Stimulated activated CD4-positive, alpha-beta T cell treated with anti-CD3 and anti-CD28 coated beads, Interleukin-1b, Interleukin-23, amount 100 ng/mL, for 24 hours (primary cell): Measurements from ENCODE around the gene NECTIN4.

ENCODE experiments used
- DNase-seq, 4 experiments: peaks; one replicate each; pipeline ENCODE4 v3.0.0-alpha.2; 2020; ENCODE audit warnings: low read depth in 4 of 4, low spot score in 1 of 4

NECTIN4 gene

DNA sequence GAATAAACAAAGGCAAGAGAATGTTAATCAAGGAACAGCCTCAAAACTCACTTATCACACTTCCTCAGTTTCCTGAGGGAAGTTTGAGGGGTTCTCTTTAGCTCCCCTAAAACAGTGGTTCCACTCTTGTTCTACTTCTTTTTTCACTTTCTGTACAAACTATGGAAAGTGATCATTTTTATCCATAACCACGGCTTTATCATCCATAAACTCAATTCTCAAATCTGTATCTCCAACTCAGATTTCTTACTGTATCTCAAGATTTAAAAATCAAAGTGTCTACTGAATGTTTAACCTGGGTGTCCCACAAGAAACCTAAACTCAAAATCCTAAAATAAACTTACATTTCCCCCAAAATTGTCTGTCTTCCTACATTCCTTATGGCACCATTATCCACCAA lies 24.6 kb upstream of the NECTIN4 start:
- no peak for DNase-seq

DNA sequence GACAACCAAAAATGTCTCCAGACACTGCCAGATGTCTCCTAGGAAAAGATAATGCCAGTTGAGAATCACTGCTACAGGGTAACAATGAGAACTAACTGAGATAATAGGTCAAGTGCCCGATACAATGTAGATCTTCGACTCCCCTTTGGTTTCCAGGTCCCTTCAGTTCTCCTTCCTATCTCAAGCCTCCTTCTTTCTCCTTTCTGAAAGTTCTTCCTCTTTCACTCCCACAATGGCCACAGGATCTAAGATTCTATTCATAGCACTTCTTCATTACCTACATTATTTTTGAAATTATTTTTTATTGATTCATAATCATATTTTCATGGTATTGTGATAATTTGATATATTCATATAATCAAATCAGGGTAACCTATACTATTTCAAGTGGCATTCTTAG lies 22.2 kb upstream of the NECTIN4 start:
- DNase-seq, result no peak

DNA sequence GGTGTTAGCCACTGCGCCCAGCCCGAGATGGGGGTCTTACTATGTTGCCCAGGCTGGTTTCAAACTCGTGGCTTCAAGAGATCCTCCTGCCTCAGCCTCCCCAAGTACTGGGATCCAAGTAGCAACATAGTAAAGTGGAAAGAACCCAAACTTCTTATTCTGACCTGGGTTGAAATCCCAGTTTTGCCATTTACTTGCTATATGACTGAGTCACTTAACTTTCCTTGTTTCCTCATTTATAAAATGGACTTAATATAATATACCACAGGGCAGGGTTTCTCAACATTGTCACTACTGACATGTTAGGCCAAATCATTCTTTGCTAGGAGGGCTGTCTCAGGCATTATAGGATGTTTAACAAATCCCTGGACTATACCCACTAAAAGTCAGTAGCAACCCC lies 21.8 kb upstream of the NECTIN4 start:
- no peak for DNase-seq

DNA sequence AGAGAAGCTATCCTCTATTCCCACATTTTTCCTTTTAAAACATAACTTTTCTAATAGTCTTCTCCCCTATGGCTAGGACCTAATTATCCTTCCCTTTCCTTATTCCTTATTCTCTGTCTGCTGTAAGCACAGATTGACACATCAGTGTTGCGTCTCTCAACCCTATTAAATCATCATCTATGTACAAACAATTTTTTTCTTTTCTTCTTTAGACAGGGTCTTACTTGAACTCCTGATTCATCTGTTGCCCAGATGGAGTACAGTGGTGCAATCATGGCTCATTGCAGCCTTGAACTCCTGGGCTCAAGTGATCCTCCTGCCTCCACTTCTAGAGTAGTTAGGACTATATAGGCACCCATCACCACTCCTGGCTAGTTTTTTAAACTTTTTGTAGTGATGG lies 17.1 kb upstream of the NECTIN4 start:
- DNase-seq, result no peak

DNA sequence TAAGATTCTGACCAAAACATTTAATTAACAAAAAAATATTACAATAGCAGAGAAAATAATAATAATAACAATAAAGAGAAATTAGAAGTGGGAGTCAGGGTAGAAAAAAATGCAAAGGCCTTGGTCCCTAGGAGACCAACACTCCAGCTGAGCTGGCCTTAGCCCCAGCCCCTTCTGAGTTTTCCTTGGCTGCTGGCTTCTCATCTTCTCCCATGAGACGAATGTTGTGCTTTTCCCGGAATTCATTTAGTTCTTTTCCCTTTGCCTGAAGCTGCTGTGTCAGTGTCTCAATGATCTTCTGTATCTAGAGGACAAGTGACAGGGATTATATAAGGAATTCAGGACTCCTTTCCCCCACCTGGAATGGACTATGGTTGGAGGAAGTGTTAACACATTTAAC lies 11.2 kb upstream of the NECTIN4 start:
- no peak for DNase-seq

DNA sequence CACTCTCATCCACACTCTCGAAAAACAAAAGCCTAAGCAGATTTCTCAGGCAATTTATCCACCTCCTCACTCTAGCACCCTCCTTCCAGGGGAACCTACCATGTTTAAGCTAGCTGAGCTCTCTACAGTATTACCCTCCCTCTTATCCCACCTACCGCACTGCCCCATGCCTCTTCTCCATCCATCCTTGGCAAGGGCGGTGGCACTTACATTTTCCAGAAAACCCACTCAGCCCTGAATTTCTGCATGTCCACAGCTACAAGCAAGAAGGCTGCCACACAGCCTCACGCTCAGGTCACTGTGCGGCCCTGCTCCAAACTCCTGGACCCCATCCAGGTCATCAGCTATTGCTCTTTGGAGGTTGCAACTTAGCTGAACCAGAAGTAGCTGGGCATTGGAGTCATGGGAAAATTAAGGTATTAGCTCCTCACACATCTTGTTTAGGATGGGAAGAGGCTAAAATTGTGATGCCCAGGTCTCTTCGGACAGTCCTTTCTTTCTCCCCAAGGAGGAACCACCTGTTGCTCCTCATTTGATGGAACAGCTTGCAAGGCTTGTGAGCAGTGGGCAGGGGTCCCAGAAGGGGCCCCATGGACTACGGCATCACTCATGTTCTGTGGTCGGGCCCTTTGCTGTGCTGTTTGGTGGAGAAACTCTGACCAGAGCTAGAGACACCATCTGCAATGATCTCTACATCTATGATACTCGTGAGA lies 9.9 kb upstream of the NECTIN4 start:
- DNase-seq, result no peak

DNA sequence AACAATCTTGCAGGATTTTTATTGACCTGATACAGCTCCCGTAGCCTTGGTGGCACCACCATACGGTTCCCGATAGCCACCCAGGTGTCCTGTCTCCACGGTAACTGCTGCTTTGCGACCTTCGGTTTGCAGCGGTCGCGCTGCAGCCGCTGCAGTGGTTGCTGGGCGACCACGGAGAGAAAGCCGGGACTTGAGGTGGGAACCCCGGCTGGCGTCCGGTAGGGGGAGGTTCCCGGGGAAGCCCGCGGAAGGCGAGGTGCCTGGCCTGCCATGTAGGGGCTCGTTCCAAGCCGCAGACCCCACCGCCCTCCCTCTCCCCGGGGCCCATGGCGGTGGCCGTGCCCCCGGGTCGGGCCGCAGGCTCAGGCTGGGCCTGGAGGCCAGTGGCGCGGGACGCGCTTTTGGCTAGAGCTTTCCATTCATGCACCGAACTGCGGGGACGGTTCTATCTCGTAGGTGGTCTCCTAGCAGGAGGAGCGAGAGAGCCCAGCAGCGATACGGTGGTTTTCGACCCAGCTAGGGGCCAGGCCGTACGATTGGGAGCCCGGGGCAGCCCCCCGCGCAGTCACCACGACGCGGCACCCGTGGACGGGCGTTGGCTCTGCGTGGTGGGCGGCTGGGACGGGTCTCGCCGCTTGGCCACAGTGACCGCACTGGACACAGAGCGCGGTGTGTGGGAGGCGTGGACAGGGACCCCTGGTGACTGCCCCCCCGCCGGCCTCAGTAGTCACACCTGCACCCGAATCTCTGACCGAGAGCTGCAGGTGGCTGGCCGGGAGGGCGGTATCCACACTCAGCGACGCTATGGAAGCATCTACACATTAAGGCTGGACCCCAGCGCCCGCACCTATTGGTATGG lies 9.1 kb upstream of the NECTIN4 start, which contains the start of gene KLHDC9:
Gene KLHDC9 (plus strand): TSS at position 152 of the 859 bp plus-strand sequence. CDS start 175 bp downstream, at position 327.
- peak in 2 of 4 experiments; percentile 39 to 58 for DNase-seq

DNA sequence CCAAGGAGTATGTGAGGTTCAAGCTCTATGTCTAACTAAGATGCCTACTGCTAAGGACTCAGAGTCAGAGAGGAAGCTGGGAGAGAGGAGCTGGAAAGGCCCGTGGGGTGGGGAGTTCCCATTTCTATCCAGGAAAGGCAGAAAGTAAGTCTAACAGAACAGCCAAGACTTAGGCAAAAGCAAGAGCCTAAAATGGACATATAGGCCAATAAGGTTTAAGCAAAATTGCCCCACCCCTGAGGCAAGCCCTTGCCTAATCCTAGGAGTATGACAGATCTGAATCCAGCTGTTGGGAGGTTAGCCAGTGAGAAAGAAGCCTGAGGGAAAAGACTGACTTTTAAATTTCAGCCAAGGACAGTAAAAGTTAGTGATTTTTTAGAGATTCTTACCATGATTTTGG lies 7.2 kb upstream of the NECTIN4 start:
- no peak for DNase-seq

DNA sequence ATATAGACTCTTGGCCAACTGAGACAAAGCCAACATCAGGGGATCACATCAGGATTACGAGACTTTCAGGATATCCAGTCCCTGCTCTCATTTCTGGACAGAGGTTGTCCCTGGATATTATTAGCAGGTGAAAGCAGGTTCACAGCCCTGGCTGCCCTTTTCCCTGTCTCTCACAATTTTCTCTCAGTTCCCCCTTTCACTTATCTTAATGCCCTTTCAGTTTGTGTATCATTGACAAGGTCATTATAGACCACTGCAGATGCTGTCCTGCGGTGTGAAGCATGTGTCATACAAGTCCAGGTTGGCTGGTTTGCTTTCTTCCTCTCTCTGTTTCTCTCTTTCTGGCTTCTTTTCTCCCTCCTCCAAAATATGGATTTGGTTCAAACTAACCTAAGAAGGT lies 6.7 kb upstream of the NECTIN4 start:
- no peak for DNase-seq

DNA sequence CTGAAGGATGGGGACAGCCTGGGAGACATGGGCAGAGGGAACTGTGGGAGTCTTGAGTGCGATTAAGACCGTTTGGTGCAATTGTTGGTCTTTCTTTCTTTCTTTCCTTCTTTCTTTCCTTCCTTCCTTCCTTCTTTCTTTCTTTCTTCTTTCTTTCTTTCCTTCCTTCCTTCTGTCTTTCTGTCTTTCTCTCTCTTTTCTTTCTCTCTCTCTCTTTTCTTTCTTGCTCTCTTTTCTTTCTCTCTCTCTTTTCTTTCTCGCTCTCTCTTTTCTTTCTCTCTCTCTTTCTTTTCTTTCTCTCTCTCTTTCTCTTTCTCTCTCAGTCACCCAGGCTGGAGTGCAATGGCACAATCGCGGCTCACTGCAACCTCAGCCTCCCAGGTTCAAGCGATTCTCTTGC lies 5.9 kb upstream of the NECTIN4 start:
- DNase-seq, result no peak

DNA sequence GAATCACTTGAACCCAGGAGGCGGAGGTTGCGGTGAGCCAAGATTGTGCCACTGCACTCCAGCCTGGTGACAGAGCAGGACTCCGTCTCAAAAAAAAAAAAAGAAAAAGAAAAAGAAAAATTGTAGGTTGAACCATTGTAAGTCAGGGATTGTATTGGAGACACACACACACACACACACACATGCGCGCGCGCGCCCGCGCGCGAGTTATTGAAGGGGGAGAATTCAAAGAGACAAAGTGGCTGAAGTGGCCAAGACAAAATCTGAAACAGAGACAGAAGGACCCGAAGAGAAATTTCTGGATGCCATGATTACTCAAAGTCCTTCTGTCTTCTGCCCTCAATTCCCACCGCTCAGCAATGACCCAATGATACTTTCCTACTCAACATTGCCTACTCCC lies 5.1 kb upstream of the NECTIN4 start:
- no peak for DNase-seq

DNA sequence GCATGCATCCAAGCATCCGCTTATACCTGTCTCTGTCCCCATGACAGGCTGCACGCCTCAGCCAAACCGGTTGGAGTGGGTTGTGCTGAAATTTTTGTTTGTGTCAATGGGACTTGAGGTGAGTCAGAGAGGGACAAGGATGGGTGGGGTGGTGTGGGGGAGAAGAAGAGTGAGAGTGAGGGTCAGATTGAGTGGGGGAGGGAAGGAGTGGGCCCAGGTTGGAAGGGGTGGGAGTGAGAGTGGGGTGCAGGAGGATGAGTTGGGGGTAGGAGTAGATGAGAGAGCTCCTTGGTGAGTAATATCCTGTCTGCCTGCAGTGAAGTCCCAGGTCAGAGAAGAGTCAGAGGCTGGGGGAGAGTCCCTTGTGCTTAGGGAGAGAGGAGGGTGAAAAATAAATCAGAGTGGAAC lies 3.3 kb upstream of the NECTIN4 start:
- peak in 2 of 4 experiments; percentile 23 to 48 for DNase-seq

DNA sequence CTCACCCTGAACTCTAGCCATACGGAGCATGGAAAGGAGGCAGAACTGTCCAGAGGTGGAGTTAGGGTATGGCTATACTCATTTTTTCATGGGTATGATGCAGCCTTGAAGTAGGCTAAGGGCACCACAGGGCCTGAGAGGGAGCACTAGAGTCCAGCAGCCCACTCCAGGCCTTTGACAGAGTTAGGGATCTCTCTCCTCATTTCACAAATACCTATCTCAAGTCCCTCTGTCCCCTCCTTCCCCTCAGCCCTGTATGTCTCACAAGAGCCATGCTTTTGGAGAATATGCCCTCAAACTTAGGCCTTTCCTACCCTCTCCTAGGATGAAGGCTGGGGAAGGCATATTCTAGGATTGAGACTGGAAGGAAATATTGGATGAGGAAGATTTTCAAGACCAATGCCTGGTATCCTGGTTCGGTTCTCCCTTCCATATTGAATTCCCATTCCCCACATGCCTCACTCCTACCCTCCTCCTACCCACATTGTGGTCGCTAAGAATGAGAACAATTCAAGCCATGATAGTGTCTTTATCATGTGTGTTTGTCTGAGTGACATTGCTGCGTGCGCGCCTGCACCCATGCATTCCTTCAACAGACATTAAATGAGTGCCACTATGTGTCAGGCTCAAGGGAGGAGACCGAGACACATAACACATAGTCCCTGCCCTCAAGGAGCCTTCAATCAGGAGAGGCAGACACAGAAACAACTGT lies 2.6 kb upstream of the NECTIN4 start:
- DNase-seq, result no peak

DNA sequence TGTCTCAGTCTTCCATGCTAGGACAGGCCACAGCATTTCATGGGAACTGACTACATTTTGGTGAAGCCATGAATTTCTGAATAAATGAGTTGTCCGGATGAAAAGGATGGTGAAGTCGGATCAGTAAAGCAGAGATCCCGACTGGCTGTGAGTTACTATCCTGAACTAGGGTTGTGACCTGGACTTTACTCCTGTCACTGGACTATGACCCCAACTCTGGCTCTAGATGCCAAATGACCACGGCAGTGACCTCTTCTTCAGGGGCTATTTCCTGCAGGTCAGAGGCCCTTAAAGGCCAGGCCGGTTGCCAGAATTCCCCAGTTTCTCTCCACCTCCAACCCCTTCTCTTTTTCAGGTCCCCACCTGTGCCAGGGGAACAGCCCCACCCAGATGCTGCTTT lies 1.7 kb upstream of the NECTIN4 start:
- DNase-seq, result no peak

DNA sequence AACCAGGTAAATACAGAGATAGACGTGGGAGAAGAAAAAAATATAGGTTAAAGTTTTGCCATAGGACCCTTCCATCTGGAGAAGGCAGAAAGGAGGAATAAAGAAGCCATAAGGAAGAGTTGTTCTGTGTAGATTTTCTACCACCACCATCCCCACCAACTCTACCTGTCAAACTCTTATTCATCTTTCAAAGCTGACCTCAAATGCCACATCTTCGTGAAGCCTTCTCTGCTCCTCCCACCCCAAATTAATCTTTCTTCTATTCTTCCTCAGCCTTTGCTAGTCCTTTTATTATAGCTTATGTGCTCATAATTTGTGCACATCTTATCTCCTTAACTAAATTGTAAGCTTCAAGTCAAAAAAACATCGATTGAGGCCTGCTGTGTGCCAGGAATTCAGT lies 1.3 kb upstream of the NECTIN4 start:
- no peak for DNase-seq

DNA sequence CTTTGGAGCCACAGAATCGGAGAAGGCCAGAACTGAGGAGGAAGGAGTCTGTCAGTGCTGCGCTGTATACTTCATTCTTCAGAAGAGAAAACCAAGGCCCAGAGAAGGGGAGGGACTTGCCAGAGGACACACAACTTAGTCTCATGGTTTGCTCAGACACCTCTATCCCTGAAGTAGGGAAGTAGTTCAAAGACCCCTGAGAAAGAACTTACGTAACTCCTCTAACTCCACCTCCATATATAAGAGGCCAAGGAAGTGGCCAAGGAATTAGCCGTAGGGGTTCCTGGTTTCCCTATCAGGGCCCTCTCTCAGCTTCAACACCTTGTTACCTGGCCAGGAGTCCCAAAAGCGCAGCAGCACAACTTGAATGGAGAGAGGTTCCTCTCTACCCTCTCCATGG lies 580 bp upstream of the NECTIN4 start:
- no peak for DNase-seq

DNA sequence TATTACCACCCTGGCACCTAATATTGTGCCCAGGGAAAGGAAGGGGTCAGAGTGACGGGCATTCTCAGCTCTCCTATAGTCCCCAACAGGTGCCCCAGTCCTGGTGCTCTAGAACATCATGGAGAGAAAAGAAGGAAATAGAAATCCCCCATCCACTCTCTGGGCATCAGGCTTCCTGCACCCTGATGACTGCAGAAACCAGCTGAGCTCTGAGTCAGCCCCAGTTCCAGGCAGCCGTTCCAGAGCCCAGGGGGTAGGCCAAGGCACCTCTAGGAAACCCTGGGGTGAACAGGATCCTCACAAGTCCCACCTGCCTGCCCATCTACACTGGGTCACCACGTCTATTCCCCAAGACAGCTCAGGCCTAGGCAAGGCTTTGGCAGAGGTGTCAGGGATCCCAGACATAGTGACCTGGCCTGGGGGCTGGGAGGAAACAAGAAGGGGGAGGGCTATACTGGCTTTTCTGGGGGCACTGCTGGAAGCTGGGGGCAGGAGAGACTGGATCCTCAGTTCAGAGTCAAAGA lies 709 bp downstream of the NECTIN4 start:
- DNase-seq, result no peak

DNA sequence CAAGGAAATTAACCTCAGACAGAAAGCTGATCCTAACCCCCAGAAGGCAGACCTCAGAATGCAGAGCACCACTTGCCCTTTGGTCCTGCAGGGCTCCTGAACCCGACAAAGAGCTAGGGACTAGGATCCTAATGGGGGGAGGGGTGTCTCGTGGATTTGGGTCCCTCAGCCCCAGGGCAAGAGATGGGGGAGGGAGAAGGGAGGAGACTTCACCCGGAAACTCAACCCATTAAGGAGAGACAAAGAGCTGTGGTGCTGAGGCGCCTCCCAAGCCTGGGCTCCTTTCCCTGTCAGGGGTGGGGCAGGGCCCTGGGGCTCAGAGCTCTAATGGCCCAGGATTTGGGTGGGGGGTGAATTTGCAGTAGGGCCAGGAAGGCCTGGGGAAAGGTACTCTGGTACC lies 2.9 kb downstream of the NECTIN4 start:
- DNase-seq, result no peak

DNA sequence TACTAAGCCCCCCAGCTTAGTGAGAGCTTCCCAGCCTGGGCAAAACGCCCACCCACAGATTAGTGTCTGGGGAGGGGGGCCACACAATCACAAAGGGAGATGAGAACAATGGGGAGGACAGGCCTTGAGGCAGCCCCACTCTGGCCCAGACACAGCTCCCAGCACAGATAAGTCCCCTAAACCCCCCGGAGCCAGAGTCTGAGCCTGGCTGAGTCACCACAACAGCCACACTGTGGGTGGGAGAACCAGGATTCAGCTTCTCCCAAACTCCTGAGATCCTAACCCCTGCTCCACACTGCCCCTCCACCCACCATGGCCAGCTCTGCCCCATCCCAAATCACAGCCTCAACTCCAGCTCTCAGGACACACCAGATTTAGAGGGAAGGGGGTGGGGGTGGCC lies 4.2 kb downstream of the NECTIN4 start:
- no peak for DNase-seq

DNA sequence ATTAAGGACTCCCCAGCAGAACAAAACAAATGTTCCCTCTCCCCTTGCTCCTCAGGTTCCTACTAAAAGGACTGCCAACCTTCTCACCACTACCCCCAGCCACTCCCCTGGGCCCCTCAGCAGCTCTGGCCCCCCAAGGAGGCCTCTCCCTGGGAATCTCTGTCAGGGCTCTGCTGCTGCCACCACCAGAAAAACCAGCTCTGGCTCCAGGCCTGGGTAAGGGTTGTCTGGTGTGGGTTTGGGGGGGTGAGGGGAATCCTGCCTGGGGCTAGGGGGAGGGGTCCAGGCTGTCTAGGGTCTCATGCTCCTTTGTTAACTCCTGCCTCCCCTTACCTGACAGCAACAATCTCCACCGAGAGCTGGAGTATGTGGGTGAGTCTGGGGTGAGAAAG lies 4.8 kb downstream of the NECTIN4 start:
- no peak for DNase-seq

DNA sequence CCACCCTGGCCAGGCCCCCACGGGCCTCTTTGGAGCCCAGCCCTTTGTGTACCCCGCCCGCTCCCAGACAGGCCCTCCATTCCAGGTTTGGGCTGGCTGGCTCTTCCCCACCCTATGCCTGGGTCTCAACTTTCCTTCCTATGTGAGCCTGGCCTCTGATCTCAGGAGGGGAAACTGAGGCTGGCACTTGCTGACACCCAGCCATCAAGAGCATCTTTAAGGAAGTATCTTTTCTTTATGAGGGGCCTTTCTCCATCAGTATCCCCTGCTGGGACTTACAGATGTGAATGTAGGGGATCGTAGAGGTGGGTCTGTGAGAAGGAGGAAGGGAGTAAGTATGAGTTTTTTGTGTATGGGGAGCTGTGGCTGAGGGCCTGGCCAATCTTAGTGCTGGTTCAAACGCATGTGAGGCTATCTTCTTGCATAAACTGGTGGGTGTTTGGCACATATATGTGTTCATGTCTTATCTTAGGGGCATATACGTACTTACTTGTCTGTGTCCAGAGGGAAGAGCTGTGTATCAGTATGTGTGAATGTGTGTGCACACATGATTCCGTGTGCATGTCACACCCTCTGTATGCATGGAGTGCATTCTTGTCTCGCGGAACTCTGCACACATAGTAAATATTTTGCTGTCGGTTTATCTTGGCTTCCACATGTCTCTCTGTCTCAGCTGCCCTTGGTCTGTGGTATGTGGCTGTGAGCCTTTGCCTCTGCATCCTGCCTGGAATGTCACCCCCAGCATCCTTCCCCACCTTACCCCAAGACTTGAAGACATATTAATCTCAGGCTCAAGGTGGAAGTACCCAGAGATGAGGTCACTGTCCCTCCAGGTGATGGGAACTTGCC lies 5.4 kb downstream of the NECTIN4 start:
- DNase-seq, result no peak
